Measurements from ENCODE around the gene FSIP1.

- no peak for TF ChIP-seq POLR2A (IDR thresholded peaks at IDR 0.05)
- no peak for TF ChIP-seq CTCF (IDR thresholded peaks at IDR 0.05)
Measured at GRCh38 chr15:39642011-39642640, 140.5 kb downstream of the FSIP1 start.

Measured in body of pancreas (tissue), 4 donors.